Cardiac septum (tissue), 1 donor: Measurements from ENCODE around the gene PRDX6. TPM values are rescaled to one million over a fixed set of nuclear protein-coding genes. Genes with fewer than 3 reads are reported as not detected.
"Not testable (repeated sequence)": the region's sequence is repeated elsewhere in the genome, so short reads cannot be mapped to it uniquely, and the experiment has no call there.

Experiments
- DNase-seq: peaks from one replicate; pipeline ENCODE4 v3.0.0-alpha.2; 2020; ENCODE audit warnings: low spot score
- intact Hi-C: fragments of 100-400 bp; cut with DNase I; formaldehyde crosslinking; loops from one replicate; pipeline ENCODE4 v1.14.0; 2022
- total RNA-seq: library from RNA; stranded (reverse); fragmentation: NEBNext Ultra II Directional; extraction: Animal tissue kit (Norgen Biotek cat#: 25700); gene quantifications from one replicate; pipeline ENCODE4 v1.2.1, GENCODE V29; 2021
- donor health status: DM: no; HTN: no; CAD: no.

PRDX6 gene
- total RNA-seq, 1 donor from 2014 or later, result 254 TPM

GRCh38 chr1:173459885-173460284 lies 17.2 kb upstream of the PRDX6 start:
- intact Hi-C loops, result no loop called here
- no peak for DNase-seq

DNA sequence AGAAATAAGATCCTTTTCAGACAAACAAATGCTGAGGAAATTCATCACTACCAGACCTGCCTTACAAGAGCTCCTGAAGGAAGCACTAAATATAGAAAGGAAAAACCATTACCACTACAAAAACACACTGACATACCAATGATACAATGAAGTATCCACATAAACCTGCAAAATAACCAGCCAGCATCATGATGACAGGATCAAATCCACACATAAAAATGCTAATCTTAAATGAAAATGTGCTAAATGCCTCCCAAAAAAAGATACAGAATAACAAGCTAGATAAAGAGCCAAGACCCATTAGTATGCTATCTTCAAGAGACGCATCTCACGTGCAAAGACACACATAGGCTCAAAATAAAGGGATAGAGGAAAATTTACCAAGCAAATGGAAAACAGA lies 14.5 kb upstream of the PRDX6 start:
- DNase-seq, intact Hi-C loops: not testable (repeated sequence)

DNA sequence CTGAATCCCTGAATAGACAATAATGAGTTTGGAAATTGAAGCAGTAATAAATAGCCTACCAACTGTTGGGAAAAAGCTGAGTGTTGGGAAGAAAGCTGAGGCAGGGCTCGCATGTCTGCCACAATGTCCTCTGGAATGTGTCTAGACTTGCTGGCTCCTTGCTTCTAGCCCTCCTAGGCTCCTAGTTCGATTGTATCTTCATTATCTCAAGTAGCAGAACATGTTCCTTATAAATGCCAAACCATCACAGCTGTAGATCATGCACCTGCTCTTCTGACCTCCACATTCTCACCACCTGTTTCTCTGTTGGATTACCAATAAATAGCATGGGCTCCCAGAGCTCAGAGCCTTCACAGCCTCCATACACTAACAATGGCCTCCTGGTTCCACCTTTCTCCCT lies 12.9 kb upstream of the PRDX6 start:
- DNase-seq, intact Hi-C loops: not testable (repeated sequence)

- intact Hi-C loops, result no loop called here
- DNase-seq, result no peak
Observed at GRCh38 chr1:173467426-173467825, 9.7 kb upstream of the PRDX6 start.

- intact Hi-C loops, result no loop called here
- DNase-seq, result no peak
Observed at GRCh38 chr1:173469656-173470055, 7.5 kb upstream of the PRDX6 start.

- DNase-seq, result no peak
- intact Hi-C loops, result no loop called here
Observed at GRCh38 chr1:173470608-173471007, 6.5 kb upstream of the PRDX6 start.

GRCh38 chr1:173473599-173474011 lies 3.5 kb upstream of the PRDX6 start:
- intact Hi-C loops, result no loop called here
- no peak for DNase-seq

DNA sequence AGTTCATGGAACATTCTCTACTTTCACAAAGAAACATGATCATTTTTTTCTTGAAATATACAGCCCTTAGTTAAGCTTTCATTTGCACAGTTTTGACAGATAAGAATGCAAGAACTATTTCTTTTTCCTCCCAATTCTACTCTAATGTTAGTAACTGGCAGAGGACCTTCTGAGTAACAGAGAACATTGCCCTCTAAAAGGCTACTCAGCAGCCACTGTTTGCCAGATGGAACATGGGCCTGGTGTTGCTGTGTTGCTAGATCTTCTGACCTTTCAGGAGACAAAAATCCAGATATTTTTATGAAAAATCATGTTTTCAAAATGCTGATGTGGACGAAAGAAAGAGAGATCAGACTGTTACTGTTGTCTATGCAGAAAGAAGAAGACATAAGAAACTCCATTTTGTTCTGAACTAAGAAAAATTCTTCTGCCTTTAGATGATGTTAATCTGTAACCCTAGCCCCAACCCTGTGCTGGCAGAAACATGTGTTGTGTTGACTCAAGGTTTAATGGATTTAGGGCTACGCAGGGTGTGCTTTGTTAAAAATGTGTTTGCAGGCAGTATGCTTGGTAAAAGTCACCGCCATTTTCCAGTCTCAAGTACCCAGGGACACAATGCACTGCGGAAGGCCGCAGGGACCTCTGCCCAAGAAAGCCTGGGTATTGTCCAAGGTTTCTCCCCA lies 2.9 kb upstream of the PRDX6 start:
- intact Hi-C loops, result no loop called here
- DNase-seq, result no peak

- intact Hi-C loops, DNase-seq: not testable (repeated sequence)
Observed at GRCh38 chr1:173474780-173475421, 2.2 kb upstream of the PRDX6 start.

- no peak for DNase-seq
- intact Hi-C loops, result loop anchor here (2.0 kb wide), 2 partner anchors 239 to 349 kb away; partner anchors contain the start of genes CENPL, DARS2 and KLHL20
Observed at GRCh38 chr1:173475564-173476196, 1.5 kb upstream of the PRDX6 start.

- DNase-seq, result no peak
- intact Hi-C loops, result loop anchor here (2.0 kb wide), 2 partner anchors 239 to 349 kb away; partner anchors contain the start of genes CENPL, DARS2 and KLHL20
Observed at GRCh38 chr1:173476197-173476664, 904 bp upstream of the PRDX6 start.

DNA sequence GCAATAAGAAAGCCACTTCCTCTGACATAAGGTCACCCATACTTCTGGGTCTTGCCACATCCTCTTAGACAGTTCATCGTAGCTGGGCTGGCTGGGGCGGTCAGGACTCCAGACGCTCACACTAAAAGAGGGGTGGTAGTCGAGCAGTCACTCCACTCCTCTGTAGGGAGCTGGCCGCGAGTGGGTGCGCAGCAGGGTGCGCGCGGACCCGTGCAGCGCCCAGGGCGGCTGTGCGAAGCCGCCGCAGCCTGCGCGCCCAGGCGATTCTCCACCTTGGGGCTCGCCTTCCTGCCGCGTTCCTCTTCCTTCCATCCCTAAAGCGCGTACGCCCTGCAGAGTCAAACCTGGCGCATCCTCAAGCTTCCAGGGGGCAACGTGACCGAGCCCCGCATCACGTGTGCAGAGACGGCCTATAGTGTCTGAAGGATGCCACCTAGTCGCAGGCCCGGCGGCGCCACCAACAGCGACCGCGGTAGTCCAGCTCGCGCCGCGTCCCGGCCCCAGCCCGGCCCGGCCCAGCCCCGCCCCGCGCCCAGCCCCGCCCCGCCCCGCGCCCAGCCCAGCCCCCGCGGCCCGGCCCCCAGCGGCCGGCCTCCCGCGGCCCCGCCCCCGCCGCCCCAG lies 360 bp upstream of the PRDX6 start:
- peak; percentile 96 for DNase-seq
- intact Hi-C loops, result loop anchor here (2.0 kb wide), 2 partner anchors 238 to 348 kb away; partner anchors contain the start of genes CENPL, DARS2 and KLHL20

GRCh38 chr1:173478094-173478674 lies 1.0 kb downstream of the PRDX6 start:
- DNase-seq, result no peak
- intact Hi-C loops, result loop anchor here (1.0 kb wide), 1 partner anchor 49 kb away; no protein-coding TSS in a partner anchor

GRCh38 chr1:173479649-173480048 lies 2.5 kb downstream of the PRDX6 start:
- intact Hi-C loops, result no loop called here

GRCh38 chr1:173481195-173481772 lies 4.1 kb downstream of the PRDX6 start:
- DNase-seq, result no peak
- intact Hi-C loops, result no loop called here

More at GRCh38 chr1:173479649-173480048, 2.5 kb downstream of the PRDX6 start:
- DNase-seq, result no peak

- intact Hi-C loops, result no loop called here
- DNase-seq, result no peak
Observed at GRCh38 chr1:173482683-173483082, 5.5 kb downstream of the PRDX6 start.

DNA sequence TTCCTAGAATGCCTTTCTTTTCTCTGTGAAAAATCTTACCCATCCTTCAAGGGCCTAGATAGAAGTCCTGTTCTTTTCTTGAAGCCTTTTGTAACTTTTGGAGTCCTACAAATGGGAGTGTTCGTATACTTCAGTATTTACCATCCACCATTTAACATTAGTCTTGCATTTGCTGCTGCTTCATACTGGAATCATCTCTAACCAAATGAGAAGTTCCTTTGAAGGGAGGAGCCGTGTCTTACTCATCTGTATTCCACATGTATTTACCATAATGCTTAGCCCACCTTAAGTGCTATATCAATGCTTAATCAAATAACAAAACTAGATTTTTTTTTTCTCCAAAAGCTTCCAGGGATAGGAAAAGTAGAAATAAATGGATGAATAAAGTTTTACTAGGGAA lies 7.1 kb downstream of the PRDX6 start:
- DNase-seq, result no peak
- intact Hi-C loops, result no loop called here

DNA sequence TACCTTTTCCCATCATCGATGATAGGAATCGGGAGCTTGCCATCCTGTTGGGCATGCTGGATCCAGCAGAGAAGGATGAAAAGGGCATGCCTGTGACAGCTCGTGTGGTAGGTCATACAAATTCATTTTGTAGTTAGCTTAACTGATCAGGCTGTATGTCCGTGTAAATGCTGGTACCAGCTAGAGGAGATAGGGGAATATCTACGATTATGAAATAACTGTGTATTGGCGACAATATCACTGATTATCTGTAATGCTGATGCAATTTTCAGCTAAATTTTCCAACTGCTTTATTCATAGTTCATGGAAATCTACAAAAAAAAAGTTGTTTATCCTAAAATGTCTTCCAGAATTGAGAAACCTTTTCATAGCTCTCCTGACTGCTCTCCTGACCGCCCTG lies 8.3 kb downstream of the PRDX6 start:
- intact Hi-C loops, result no loop called here
- DNase-seq, result no peak

DNA sequence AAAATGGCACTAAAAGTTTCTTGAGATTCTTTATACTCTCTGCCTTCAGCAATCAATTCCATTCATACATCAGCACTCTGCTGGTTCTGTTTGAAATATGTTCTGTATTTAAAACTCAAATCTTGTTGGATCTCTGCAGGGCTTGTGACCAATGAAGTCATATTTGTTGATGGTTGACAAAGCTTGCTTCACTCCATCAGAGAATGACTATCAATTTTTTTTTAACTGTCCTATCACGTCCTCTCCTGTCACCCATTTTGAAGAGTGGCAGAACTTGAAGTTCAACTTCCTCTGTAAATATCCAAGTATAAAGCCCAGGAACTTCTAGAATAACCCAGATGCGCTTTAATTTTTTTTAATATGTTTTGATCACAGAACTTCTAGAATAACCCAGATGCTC lies 10.9 kb downstream of the PRDX6 start:
- DNase-seq, result no peak
- intact Hi-C loops, result no loop called here
